GM10266 (cell line): ENCODE data around the gene TP63.

ENCODE experiments used
- DNase-seq: peaks from one replicate; pipeline ENCODE4 v3.0.0; 2012; ENCODE audit errors: extremely low spot score
- CTCF ChIP-seq: IDR thresholded peaks from 2 replicates; pipeline ENCODE4 v1.5.1; 2012; ENCODE audit warnings: mild to moderate bottlenecking, low read depth; ENCODE audit not compliant: control insufficient read depth, insufficient read depth; ENCODE audit errors: missing control alignments

TP63 gene

DNA sequence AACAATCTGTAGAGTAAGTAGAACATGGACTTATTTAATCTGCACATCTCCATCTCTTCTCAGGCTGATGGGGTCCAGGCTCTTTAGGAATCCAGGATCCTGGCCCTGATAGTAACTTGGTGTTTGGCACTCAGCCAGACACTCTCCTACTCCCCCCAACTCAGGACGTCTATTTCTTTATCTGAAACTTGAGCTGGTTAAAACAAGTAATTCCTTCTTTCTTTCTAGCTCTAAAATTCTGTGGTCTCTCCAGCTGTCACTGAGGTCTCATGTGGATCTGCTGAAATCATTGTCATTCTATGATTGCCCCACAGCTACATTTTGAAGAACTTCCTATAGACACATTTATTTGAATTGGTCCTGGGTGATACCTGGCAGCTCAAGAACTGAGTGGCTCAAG is 59.0 kb downstream of the TP63 start:
- TF ChIP-seq CTCF, result no peak
- no peak for DNase-seq

- no peak for TF ChIP-seq CTCF
- no peak for DNase-seq
Measured at GRCh38 chr3:189690672-189691071, 59.5 kb downstream of the TP63 start.

GRCh38 chr3:189695400-189695799 is 64.2 kb downstream of the TP63 start:
- no peak for TF ChIP-seq CTCF
- DNase-seq, result no peak

DNA sequence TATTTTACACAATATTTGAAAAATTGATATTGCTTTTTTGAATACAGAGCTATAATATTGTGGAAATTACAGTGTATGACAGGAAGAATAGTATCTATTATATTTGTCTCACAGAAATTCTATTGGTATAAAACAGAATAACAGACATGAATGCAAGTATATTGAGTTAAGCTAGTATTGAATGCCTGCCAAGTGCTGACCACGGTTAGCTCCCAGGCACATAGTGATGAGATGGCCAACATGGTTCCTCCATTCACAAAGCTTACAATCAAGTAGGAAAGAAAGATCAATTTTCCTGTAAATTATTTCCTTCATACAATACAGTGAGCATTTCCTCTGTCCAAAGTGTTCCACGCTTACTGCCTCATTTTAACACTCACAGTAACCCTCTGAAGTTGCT is 67.6 kb downstream of the TP63 start:
- no peak for TF ChIP-seq CTCF
- DNase-seq, result no peak

DNA sequence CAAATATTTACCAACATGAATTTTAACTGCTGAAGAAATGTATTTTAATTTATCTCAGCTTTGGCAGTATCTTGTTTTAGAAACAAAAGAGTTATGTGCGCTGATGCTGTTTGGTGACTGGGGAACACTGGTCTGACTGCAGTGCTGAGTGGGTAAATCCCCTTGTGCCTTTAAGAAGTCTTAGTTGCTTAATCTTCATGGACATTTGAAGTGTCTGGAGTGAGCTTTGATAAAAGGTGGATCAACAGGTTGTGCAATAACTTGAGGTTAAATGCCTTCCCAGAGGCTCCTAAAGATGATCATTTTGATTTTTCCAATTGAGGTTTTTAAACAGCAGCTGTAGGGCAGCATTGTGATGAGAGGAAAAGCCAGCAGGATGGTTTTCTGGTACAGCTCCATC is 68.7 kb downstream of the TP63 start:
- TF ChIP-seq CTCF, result no peak
- DNase-seq, result no peak

GRCh38 chr3:189702066-189702646 is 71.0 kb downstream of the TP63 start:
- no peak for DNase-seq
- no peak for TF ChIP-seq CTCF

DNA sequence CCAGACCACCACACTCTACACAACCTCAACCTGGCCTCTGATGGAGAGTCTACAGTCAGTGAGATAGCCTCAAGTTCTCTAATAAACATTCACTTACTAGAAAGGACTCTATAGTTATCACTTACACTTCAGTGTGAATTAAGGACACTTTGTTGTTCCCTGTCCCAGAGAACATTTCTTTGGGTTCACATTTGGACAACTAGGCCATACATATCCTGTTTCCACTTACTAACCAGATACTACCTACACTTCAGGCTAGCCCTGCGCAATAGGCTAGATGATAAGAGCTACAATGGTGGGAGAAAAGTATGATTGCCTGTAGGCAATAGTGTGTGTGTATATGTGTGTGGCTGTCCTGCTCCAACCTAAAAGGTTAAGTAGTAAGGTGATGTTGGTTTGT is 72.7 kb downstream of the TP63 start:
- TF ChIP-seq CTCF, result no peak
- no peak for DNase-seq

GRCh38 chr3:189708375-189708774 is 77.2 kb downstream of the TP63 start:
- TF ChIP-seq CTCF, result no peak

More at GRCh38 chr3:189708375-189708774, 77.2 kb downstream of the TP63 start:
- no peak for DNase-seq
